Measurements from ENCODE around the gene MSANTD1.

Gene MSANTD1

GRCh38 chr4:3267576-3268394, 18.8 kb downstream of the MSANTD1 start:
- no peak for DNase-seq

- DNase-seq = no peak
These were observed 19.6 kb downstream of the MSANTD1 start for GRCh38 chr4:3268395-3269104.

GRCh38 chr4:3269105-3269927, 20.4 kb downstream of the MSANTD1 start:
- no peak for DNase-seq

GRCh38 chr4:3269991-3270611, 21.1 kb downstream of the MSANTD1 start:
- DNase-seq = no peak

GRCh38 chr4:3271131-3271530, 22.2 kb downstream of the MSANTD1 start:
- no peak for DNase-seq

- no peak for DNase-seq
These were observed 28.0 kb downstream of the MSANTD1 start for GRCh38 chr4:3276986-3277385.

- no peak for DNase-seq
These were observed 31.5 kb downstream of the MSANTD1 start for GRCh38 chr4:3280466-3280865.

GRCh38 chr4:3283483-3283882, 34.5 kb downstream of the MSANTD1 start:
- DNase-seq = no peak

GRCh38 chr4:3283916-3284315, 35.0 kb downstream of the MSANTD1 start:
- no peak for DNase-seq

GRCh38 chr4:3284734-3285557, 36.0 kb downstream of the MSANTD1 start:
- DNase-seq = no peak

- DNase-seq = no peak
These were observed 36.8 kb downstream of the MSANTD1 start for GRCh38 chr4:3285558-3286334.

GRCh38 chr4:3286335-3287175, 37.6 kb downstream of the MSANTD1 start:
- DNase-seq = no peak

GRCh38 chr4:3287271-3287971, 38.5 kb downstream of the MSANTD1 start:
- DNase-seq = no peak

GRCh38 chr4:3287972-3288570, 39.1 kb downstream of the MSANTD1 start:
- no peak for DNase-seq

GRCh38 chr4:3288571-3289094, 39.7 kb downstream of the MSANTD1 start:
- no peak for DNase-seq

GRCh38 chr4:3290476-3290875, 41.5 kb downstream of the MSANTD1 start:
- no peak for DNase-seq

GRCh38 chr4:3290889-3291321, 41.9 kb downstream of the MSANTD1 start:
- no peak for DNase-seq

GRCh38 chr4:3291411-3291968, 42.5 kb downstream of the MSANTD1 start:
- no peak for DNase-seq
